H1 (cell line): ENCODE measurements around the gene SYVN1. TPM values are rescaled to one million over a fixed set of nuclear protein-coding genes. Genes with fewer than 3 reads are reported as not detected.

Source experiments
- CTCF ChIA-PET: fragments of 300-600 bp; sonication (Branson Sonifier 250); formaldehyde crosslinking; loops from one replicate; lab custom pipeline; 2021; ENCODE audit not compliant: partially characterized antibody; lab: Charles Lee
- POLR2A ChIA-PET: fragments of 300-600 bp; sonication (Branson Sonifier 250); formaldehyde crosslinking; loops from one replicate; lab custom pipeline; 2021; ENCODE audit warnings: inconsistent platforms; ENCODE audit not compliant: partially characterized antibody; lab: Charles Lee
- DNase-seq, 2 experiments: peaks; one replicate each; pipeline versions ENCODE4 v3.0.0 to v3.0.0-alpha.2; 2010 to 2022; ENCODE audit warnings: low spot score in 2 of 2, low read depth in 1 of 2, mixed read lengths in 1 of 2
- FAIRE-seq: peaks from 2 replicates; lab custom pipeline; 2011; peaks lifted over from hg19 to GRCh38; lab: Jason Lieb, UNC
- H2AFZ ChIP-seq: 2 replicates; pipeline ENCODE4 v1.8.1; 2012; ENCODE audit warnings: low read length, inconsistent platforms
- H2AK5ac ChIP-seq: 2 replicates; pipeline ENCODE4 v1.6.1; 2013; ENCODE audit warnings: low read depth, low read length
- H2BK120ac ChIP-seq: replicated peaks from 2 replicates; pipeline ENCODE3; 2013; ENCODE audit warnings: low read depth, low read length, inconsistent platforms
- H2BK12ac ChIP-seq: 2 replicates; pipeline ENCODE4 v1.6.1; 2013; ENCODE audit warnings: low read depth, low read length
- H2BK15ac ChIP-seq: 2 replicates; pipeline ENCODE4 v1.6.1; 2013; ENCODE audit warnings: low read length
- H2BK20ac ChIP-seq: 2 replicates; pipeline ENCODE4 v1.6.1; 2013; ENCODE audit warnings: low read length
- H2BK5ac ChIP-seq: 2 replicates; pipeline ENCODE4 v1.6.1; 2013; ENCODE audit warnings: low read depth, low read length
- H3K14ac ChIP-seq: 2 replicates; pipeline ENCODE4 v1.6.1; 2013; ENCODE audit warnings: inconsistent platforms; ENCODE audit not compliant: insufficient read length
- H3K18ac ChIP-seq: 2 replicates; pipeline ENCODE4 v1.6.1; 2013; ENCODE audit warnings: low read length; ENCODE audit errors: extremely low read depth
- H3K23ac ChIP-seq: 2 replicates; pipeline ENCODE4 v1.6.1; 2013; ENCODE audit warnings: inconsistent platforms; ENCODE audit not compliant: insufficient read length
- H3K23me2 ChIP-seq: 2 replicates; pipeline ENCODE4 v1.6.1; 2013; ENCODE audit warnings: low read depth, low read length
- H3K27ac ChIP-seq: 2 replicates; pipeline ENCODE4 v1.6.1; 2011; ENCODE audit warnings: low read depth, low read length, inconsistent platforms
- H3K27me3 ChIP-seq, 4 experiments: replicated peaks in 1 of 4; 1 replicate in 1 of 4; 2 replicates in 3 of 4; pipeline versions ENCODE4 v1.6.1 to v1.8.1; 2011 to 2013; ENCODE audit warnings: low read length in 3 of 4, mild to moderate bottlenecking in 3 of 4, inconsistent platforms in 2 of 4, mixed read lengths in 2 of 4, moderate library complexity in 1 of 4; ENCODE audit not compliant: control insufficient read depth in 3 of 4, insufficient read depth in 3 of 4; ENCODE audit errors: extremely low read depth in 1 of 4
- H3K36me3 ChIP-seq, 4 experiments: 2 replicates each; pipeline versions ENCODE4 v1.6.1 to v1.8.1; 2011 to 2013; ENCODE audit warnings: mild to moderate bottlenecking in 4 of 4, low read length in 3 of 4, moderate library complexity in 2 of 4, control low read depth in 1 of 4, inconsistent platforms in 1 of 4; ENCODE audit not compliant: insufficient read depth in 4 of 4, control insufficient read depth in 2 of 4
- H3K4ac ChIP-seq: replicated peaks from 2 replicates; pipeline ENCODE3; 2013; ENCODE audit warnings: low read length, low read depth, mixed read lengths, inconsistent platforms; ENCODE audit not compliant: insufficient read length
- H3K4me1 ChIP-seq, 4 experiments: replicated peaks in 1 of 4; 1 replicate in 1 of 4; 2 replicates in 3 of 4; pipeline versions ENCODE4 v1.6.1 to v1.8.1; 2011 to 2013; ENCODE audit warnings: low read length in 3 of 4, inconsistent platforms in 2 of 4, mixed read lengths in 1 of 4; ENCODE audit not compliant: insufficient read depth in 4 of 4, control insufficient read depth in 3 of 4
- H3K4me2 ChIP-seq, 2 experiments: 2 replicates each; pipeline versions ENCODE4 v1.6.1 to v1.8.1; 2011 to 2013; ENCODE audit warnings: low read depth in 2 of 2, low read length in 2 of 2, control low read depth in 1 of 2, inconsistent platforms in 1 of 2, mild to moderate bottlenecking in 1 of 2; ENCODE audit not compliant: insufficient read depth in 1 of 2
- H3K4me3 ChIP-seq, 4 experiments: fragments of 200-600, 300-600 bp in 1 of 4; sonication (generic), shearing (Covaris generic), sonication (Bioruptor Twin) in 1 of 4; 2 replicates each; pipeline versions ENCODE4 v1.5.1 to v1.8.1; 2011 to 2016; ENCODE audit warnings: low read length in 4 of 4, low read depth in 3 of 4, control low read depth in 2 of 4, inconsistent platforms in 2 of 4, mild to moderate bottlenecking in 2 of 4, mixed read lengths in 1 of 4, moderate library complexity in 1 of 4; ENCODE audit not compliant: insufficient read depth in 2 of 4; ENCODE audit errors: extremely low read depth in 1 of 4
- H3K56ac ChIP-seq: replicated peaks from 2 replicates; pipeline ENCODE3; 2013; ENCODE audit warnings: low read depth, mild to moderate bottlenecking, mixed read lengths, low read length, inconsistent platforms; ENCODE audit not compliant: insufficient read length
- H3K79me1 ChIP-seq: 2 replicates; pipeline ENCODE4 v1.6.1; 2013; ENCODE audit warnings: low read depth, low read length, control low read depth
- H3K79me2 ChIP-seq, 2 experiments: 2 replicates each; pipeline versions ENCODE4 v1.6.1 to v1.8.1; 2012 to 2013; ENCODE audit warnings: low read length in 2 of 2, mild to moderate bottlenecking in 2 of 2, inconsistent platforms in 1 of 2; ENCODE audit not compliant: insufficient read depth in 2 of 2, control insufficient read depth in 1 of 2
- H3K9ac ChIP-seq, 4 experiments: replicated peaks in 1 of 4; 1 replicate in 1 of 4; 2 replicates in 3 of 4; pipeline versions ENCODE4 v1.6.1 to v1.8.1; 2011 to 2013; ENCODE audit warnings: low read depth in 3 of 4, low read length in 3 of 4, control low read depth in 2 of 4, mild to moderate bottlenecking in 2 of 4, moderate library complexity in 2 of 4, inconsistent platforms in 1 of 4; ENCODE audit errors: extremely low read depth in 1 of 4
- H3K9me3 ChIP-seq, 2 experiments: 2 replicates each; pipeline versions ENCODE4 v1.6.1 to v1.8.1; 2012 to 2013; ENCODE audit warnings: mild to moderate bottlenecking in 2 of 2, moderate library complexity in 2 of 2, control low read depth in 1 of 2, inconsistent platforms in 1 of 2, low read depth in 1 of 2, low read length in 1 of 2, mixed read lengths in 1 of 2; ENCODE audit not compliant: insufficient read depth in 2 of 2
- H4K20me1 ChIP-seq, 2 experiments: replicated peaks in 1 of 2; 2 replicates each; pipeline versions ENCODE3 to v1.8.1; 2011 to 2013; ENCODE audit warnings: inconsistent platforms in 2 of 2, low read length in 2 of 2, mild to moderate bottlenecking in 1 of 2; ENCODE audit not compliant: insufficient read depth in 2 of 2, control insufficient read depth in 1 of 2
- H4K5ac ChIP-seq: 2 replicates; pipeline ENCODE4 v1.6.1; 2013; ENCODE audit warnings: low read length, low read depth, mixed read lengths, inconsistent platforms; ENCODE audit not compliant: insufficient read length
- H4K8ac ChIP-seq: 2 replicates; pipeline ENCODE4 v1.8.0; 2013; ENCODE audit warnings: mild to moderate bottlenecking, moderate library complexity, low read length, inconsistent platforms; ENCODE audit not compliant: insufficient read depth; ENCODE audit errors: extremely low read depth
- H4K91ac ChIP-seq: replicated peaks from 2 replicates; pipeline ENCODE3; 2013; ENCODE audit warnings: low read length, mixed read lengths, inconsistent platforms; ENCODE audit not compliant: insufficient read length
- WGBS, 2 experiments: shearing (Covaris generic) in 1 of 2; methylation state at CpG; one replicate each; pipeline versions ENCODE4 v1.1.6 to v1.1.7; 2013 to 2015; ENCODE audit warnings: low lambda C conversion rate in 2 of 2, mixed read lengths in 2 of 2, inconsistent platforms in 1 of 2, low coverage in 1 of 2, missing lambda C conversion rate in 1 of 2; ENCODE audit not compliant: insufficient replicate concordance in 2 of 2, insufficient coverage in 1 of 2, insufficient read length in 1 of 2; ENCODE audit errors: extremely low coverage in 1 of 2, missing lambda C conversion rate in 1 of 2; 5-methylcytosine and 5-hydroxymethylcytosine counted together
- polyA plus RNA-seq, 7 experiments: library from polyadenylated mRNA; depleted of rRNA in 3 of 7; stranded (reverse) in 5 of 7; unstranded in 2 of 7; fragments of >200 nt in 5 of 7; fragments of 200-250 nt in 2 of 7; gene quantifications; 1 replicate in 5 of 7; 2 replicates in 1 of 7; 4 replicates in 1 of 7; pipeline versions ENCODE4 v1.2.1 to v1.2.3, GENCODE V29; 2011 to 2013; ENCODE audit warnings: missing spikeins in 2 of 7, mixed read lengths in 2 of 7
- total RNA-seq: library from RNA; stranded (reverse); fragmentation: NEBNext Ultra II Directional; extraction: Animal tissue kit (Norgen Biotek cat#: 25700); gene quantifications from 2 replicates; pipeline ENCODE4 v1.2.1, GENCODE V29; 2021

SYVN1 gene
- total and polyA plus RNA-seq, 2 of the 8 experiments (the other 6 are each of a cell fraction or from before 2014, with no cell fraction given): 27.8 to 29.4 TPM

GRCh38 chr11:65083834-65084597 lies 50.3 kb downstream of the SYVN1 start, which contains the start of the genes CDCA5 and ZFPL1:
Gene CDCA5, minus strand, starts transcription at chr11:65084040. Its CDS starts 62 bp downstream, at chr11:65083978.
Gene ZFPL1, plus strand, starts transcription at chr11:65084222. Its CDS starts 477 bp downstream, at chr11:65084699.
- H2BK20ac ChIP-seq: no peak within 1 kb of the TSS
- peak within 1 kb of the TSS; percentile 87 for H3K4ac ChIP-seq
- no peaks in the 10 kb centered on the region for H3K9me3 ChIP-seq
- peaks cover 0 to 4% of the 10 kb centered on the region in 2 experiments for H4K20me1 ChIP-seq
- H3K56ac ChIP-seq: peak within 1 kb of the TSS; percentile 94
- peak within 1 kb of the TSS; percentile 77 to 96 (median 87) for H3K9ac ChIP-seq
- H3K18ac ChIP-seq: peak within 1 kb of the TSS; percentile 99
- H3K27ac ChIP-seq: peak within 1 kb of the TSS; percentile 94
- H2AK5ac ChIP-seq: no peak within 1 kb of the TSS
- peak within 1 kb of the TSS; percentile 77; the same call in 1 of the 2 replicates for H2BK12ac ChIP-seq
- peak within 1 kb of the TSS; percentile 99 for H4K8ac ChIP-seq
- H3K79me2 ChIP-seq: peaks cover 10 to 33% of the 10 kb centered on the region in 2 experiments
- H2BK15ac ChIP-seq: 0 out of 2 replicates have a peak within 1 kb of the TSS, but pooled peaks have one; percentile 36
- H3K36me3 ChIP-seq: peaks cover 18 to 35% (median 30%) of the 10 kb centered on the region in 4 experiments
- H2BK120ac ChIP-seq: no peak within 1 kb of the TSS
- DNase-seq (peak; percentile 70 to 98), FAIRE-seq (no peak)
- CTCF ChIA-PET: interaction anchor here (1.1 to 1.7 kb wide), 6 partner anchors 16 to 235 kb away, joined by 3 to 5 read pairs (median 4); partner anchors contain the start of genes SAC3D1 and TM7SF2
- H3K27me3 ChIP-seq: no peaks in the 10 kb centered on the region
- H3K4me3 ChIP-seq: peak within 1 kb of the TSS; percentile 92 to 99 (median 98)
- POLR2A ChIA-PET: interaction anchor here (0.9 to 21.6 kb wide), 16 partner anchors 8 to 199 kb away, joined by 3 to 230 read pairs (median 6); partner anchors contain the start of genes CDCA5, SAC3D1, SYVN1 and TM7SF2
- H2AFZ ChIP-seq: 0 out of 2 replicates have a peak within 1 kb of the TSS, but pooled peaks have one; percentile 8
- no peak within 1 kb of the TSS for H3K14ac ChIP-seq
- peaks cover 22% of the 10 kb centered on the region for H3K79me1 ChIP-seq
- H3K23me2 ChIP-seq: peaks cover 8% of the 10 kb centered on the region
- peak within 1 kb of the TSS; percentile 88 to 98 for H3K4me2 ChIP-seq
- H2BK5ac ChIP-seq: peak within 1 kb of the TSS; percentile 90
- H3K23ac ChIP-seq: no peak within 1 kb of the TSS
- peak within 1 kb of the TSS; percentile 98 for H4K91ac ChIP-seq
- peak within 1 kb of the TSS; percentile 100 for H4K5ac ChIP-seq
- H3K4me1 ChIP-seq: peaks cover 0 to 9% (median 4%) of the 10 kb centered on the region in 4 experiments; a peak in 5 of 7 replicates
- WGBS, 2 experiments: 0% methylated on average over 70 of the region's 79 CpGs; no CpG with 5 or more reads in 1 of the 2 experiments
